ENCODE results near the gene CD4.
A peak's percentile ranks its signal among the peaks of the same experiment; 100 is the strongest.

Gene CD4

DNA sequence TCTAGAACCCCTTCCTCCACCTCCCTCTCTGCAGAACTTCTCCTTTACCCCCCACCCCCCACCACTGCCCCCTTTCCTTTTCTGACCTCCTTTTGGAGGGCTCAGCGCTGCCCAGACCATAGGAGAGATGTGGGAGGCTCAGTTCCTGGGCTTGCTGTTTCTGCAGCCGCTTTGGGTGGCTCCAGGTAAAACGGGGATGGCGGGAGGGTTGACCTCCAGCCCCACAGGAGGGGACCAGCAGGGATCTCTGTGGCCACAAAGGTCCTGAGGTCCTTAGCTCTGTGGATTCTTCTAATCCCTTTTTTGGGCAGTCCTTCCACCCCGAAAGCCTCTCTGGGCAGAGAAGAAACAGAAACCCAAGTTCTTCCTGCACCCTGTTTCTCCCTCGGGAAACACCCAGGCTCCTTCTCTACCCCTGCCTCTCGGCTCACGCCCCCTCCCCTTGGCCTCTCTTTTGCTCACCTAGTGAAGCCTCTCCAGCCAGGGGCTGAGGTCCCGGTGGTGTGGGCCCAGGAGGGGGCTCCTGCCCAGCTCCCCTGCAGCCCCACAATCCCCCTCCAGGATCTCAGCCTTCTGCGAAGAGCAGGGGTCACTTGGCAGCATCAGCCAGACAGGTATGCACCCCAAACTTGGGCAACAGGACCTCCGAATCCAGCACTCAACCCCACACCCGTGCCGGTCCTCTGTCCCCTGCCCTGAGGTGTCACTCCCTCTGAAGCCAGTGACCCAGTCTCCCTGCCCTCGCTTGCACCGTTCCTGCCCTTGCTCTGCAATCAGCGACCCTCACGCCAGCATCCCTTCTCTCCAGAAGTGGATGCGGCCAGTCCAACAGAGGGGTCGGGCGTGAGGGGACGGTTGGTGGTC lies 16.4 kb upstream of the CD4 start:
- Histone ChIP-seq H3K4me2 (ENCODE audit: low read length) (no peak overlapping the region), H3K79me2 (no peaks in the 10 kb centered on the region), H2AFZ (no peak overlapping the region), H3K4me1 (peaks cover 32% of the 10 kb centered on the region), H3K9me3 (ENCODE audit: control insufficient read depth, low read length) (no peaks in the 10 kb centered on the region), H3K9ac (no peak overlapping the region), H3K36me3 (ENCODE audit: control insufficient read depth, insufficient read depth, low read length) (no peaks in the 10 kb centered on the region), H3K27me3 (ENCODE audit: control insufficient read depth, insufficient read depth, low read length) (no peaks in the 10 kb centered on the region), H3K4me3 (ENCODE audit: low read depth, low read length) (no peak overlapping the region), H3K27ac (no peak overlapping the region)
- TF ChIP-seq CTCF (IDR thresholded peaks at IDR 0.05): no peak

DNA sequence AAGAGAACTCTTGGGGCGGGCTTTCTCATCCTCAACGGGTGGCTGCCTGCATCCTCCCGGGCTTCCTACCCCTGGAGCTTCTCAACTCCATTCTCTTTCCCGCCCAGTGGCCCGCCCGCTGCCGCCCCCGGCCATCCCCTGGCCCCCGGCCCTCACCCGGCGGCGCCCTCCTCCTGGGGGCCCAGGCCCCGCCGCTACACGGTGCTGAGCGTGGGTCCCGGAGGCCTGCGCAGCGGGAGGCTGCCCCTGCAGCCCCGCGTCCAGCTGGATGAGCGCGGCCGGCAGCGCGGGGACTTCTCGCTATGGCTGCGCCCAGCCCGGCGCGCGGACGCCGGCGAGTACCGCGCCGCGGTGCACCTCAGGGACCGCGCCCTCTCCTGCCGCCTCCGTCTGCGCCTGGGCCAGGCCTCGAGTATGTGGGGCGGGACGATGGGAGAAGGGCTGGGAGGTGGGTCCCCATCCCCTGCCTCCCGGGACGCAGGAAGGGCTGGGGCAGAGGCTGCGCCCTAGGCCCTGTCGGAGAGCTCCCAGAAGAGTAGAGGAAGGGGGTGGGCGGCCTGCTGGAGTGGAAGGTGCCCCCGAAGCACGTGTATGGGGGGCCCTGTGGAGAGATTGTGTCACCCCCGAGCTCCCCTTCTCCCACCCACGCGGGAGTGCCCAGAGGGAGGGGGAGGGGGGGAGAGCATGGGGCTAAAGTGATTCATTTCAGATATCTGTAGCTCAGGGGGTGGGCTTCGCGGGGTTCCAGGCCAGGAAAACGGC lies 15.6 kb upstream of the CD4 start:
- Histone ChIP-seq H3K79me2 (no peaks in the 10 kb centered on the region), H2AFZ (no peak overlapping the region), H3K9ac (no peak overlapping the region), H3K4me2 (ENCODE audit: low read length) (no peak overlapping the region), H3K4me3 (ENCODE audit: low read depth, low read length) (no peak overlapping the region), H3K36me3 (ENCODE audit: control insufficient read depth, insufficient read depth, low read length) (no peaks in the 10 kb centered on the region), H3K27me3 (ENCODE audit: control insufficient read depth, insufficient read depth, low read length) (no peaks in the 10 kb centered on the region), H3K9me3 (ENCODE audit: control insufficient read depth, low read length) (no peaks in the 10 kb centered on the region), H3K27ac (no peak overlapping the region), H3K4me1 (peaks cover 28% of the 10 kb centered on the region)
- no peak for TF ChIP-seq CTCF (IDR thresholded peaks at IDR 0.05)

DNA sequence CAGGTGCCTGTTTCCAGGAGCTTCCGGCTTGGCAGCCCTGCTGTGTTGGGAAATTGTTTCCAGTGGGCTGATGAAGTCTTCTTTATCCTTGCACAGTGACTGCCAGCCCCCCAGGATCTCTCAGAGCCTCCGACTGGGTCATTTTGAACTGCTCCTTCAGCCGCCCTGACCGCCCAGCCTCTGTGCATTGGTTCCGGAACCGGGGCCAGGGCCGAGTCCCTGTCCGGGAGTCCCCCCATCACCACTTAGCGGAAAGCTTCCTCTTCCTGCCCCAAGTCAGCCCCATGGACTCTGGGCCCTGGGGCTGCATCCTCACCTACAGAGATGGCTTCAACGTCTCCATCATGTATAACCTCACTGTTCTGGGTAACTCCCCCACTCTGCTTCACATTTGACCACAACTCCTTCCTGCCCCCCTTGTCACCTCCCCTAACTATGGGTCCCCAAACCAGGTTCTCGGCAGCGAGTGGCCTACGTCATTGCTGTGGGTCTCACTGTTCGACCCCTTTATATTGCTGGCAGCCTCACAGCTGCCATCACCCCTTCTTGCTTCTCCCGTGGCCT lies 14.7 kb upstream of the CD4 start:
- H3K79me2 ChIP-seq: no peaks in the 10 kb centered on the region
- H3K4me3 ChIP-seq (ENCODE audit: low read depth, low read length): no peak overlapping the region
- TF ChIP-seq CTCF (IDR thresholded peaks at IDR 0.05): no peak
- H3K9me3 ChIP-seq (ENCODE audit: control insufficient read depth, low read length): no peaks in the 10 kb centered on the region
- no peaks in the 10 kb centered on the region for H3K36me3 ChIP-seq (ENCODE audit: control insufficient read depth, insufficient read depth, low read length)
- H2AFZ ChIP-seq: no peak overlapping the region
- peaks cover 23% of the 10 kb centered on the region for H3K4me1 ChIP-seq
- no peak overlapping the region for H3K27ac ChIP-seq
- no peak overlapping the region for H3K9ac ChIP-seq
- H3K27me3 ChIP-seq (ENCODE audit: control insufficient read depth, insufficient read depth, low read length): no peaks in the 10 kb centered on the region
- H3K4me2 ChIP-seq (ENCODE audit: low read length): no peak overlapping the region

GRCh38 chr12:6775185-6776174 lies 13.8 kb upstream of the CD4 start:
- peaks cover 20% of the 10 kb centered on the region for H3K4me1 ChIP-seq
- no peaks in the 10 kb centered on the region for H3K79me2 ChIP-seq
- H3K27ac ChIP-seq: no peak overlapping the region
- H3K27me3 ChIP-seq (ENCODE audit: control insufficient read depth, insufficient read depth, low read length): no peaks in the 10 kb centered on the region
- H2AFZ ChIP-seq: no peak overlapping the region
- no peak for TF ChIP-seq CTCF (IDR thresholded peaks at IDR 0.05)
- H3K4me3 ChIP-seq (ENCODE audit: low read depth, low read length): peak overlapping the region; percentile 35
- no peaks in the 10 kb centered on the region for H3K36me3 ChIP-seq (ENCODE audit: control insufficient read depth, insufficient read depth, low read length)
- H3K9ac ChIP-seq: no peak overlapping the region
- H3K9me3 ChIP-seq (ENCODE audit: control insufficient read depth, low read length): no peaks in the 10 kb centered on the region
- peak overlapping the region; percentile 48 for H3K4me2 ChIP-seq (ENCODE audit: low read length)

Data from parathyroid adenoma (tissue), 2 donors.